IMR-90 (cell line): ENCODE measurements around the gene C3orf33. TPM values are rescaled to one million over a fixed set of nuclear protein-coding genes. Genes with fewer than 3 reads are reported as not detected.

Experiments used
- ATAC-seq: fragments of 200-7000 bp; cut with Tn5 transposase; 2 replicates; pipeline ENCODE4 v1.9.1; 2020; ENCODE audit warnings: low read depth, mild to moderate bottlenecking, moderate library complexity
- BruUV-seq: library from RNA; stranded (reverse); fragments of 400-500 nt; replicated peaks from 2 replicates; lab custom pipeline; 2021; lab: Mats Ljungman, UMichigan
- CTCF ChIA-PET: fragments of 300-600 bp; formaldehyde crosslinking; extraction: SDS; loops from one replicate; lab custom pipeline; 2021; ENCODE audit warnings: antibody characterized with exemption; lab: Yijun Ruan, JAX
- POLR2A ChIA-PET: fragments of 300-600 bp; sonication (Branson Sonifier 250); formaldehyde crosslinking; loops from one replicate; lab custom pipeline; 2022; ENCODE audit warnings: antibody characterized with exemption; ENCODE audit not compliant: unreplicated experiment; lab: Charles Lee
- DNase-seq: peaks from one replicate; pipeline ENCODE4 v3.0.0; 2013
- H2AFZ ChIP-seq: replicated peaks from 2 replicates; pipeline ENCODE3; 2013; ENCODE audit warnings: low read length, mild to moderate bottlenecking; ENCODE audit not compliant: poor library complexity
- H2AK5ac ChIP-seq: 2 replicates; pipeline ENCODE4 v1.6.1; 2013; ENCODE audit warnings: low read depth, low read length, inconsistent platforms
- H2AK9ac ChIP-seq: replicated peaks from 2 replicates; pipeline ENCODE3; 2013; ENCODE audit warnings: mild to moderate bottlenecking, low read depth, low read length, moderate library complexity; ENCODE audit not compliant: poor library complexity
- H2BK120ac ChIP-seq: 2 replicates; pipeline ENCODE4 v1.6.1; 2013; ENCODE audit warnings: low read depth, low read length, inconsistent platforms
- H2BK15ac ChIP-seq: 3 replicates; pipeline ENCODE4 v1.6.1; 2013; ENCODE audit warnings: low read depth, low read length, inconsistent platforms
- H2BK20ac ChIP-seq: 2 replicates; pipeline ENCODE4 v1.6.1; 2013; ENCODE audit warnings: low read depth, mild to moderate bottlenecking, inconsistent platforms, low read length, moderate library complexity
- H2BK5ac ChIP-seq: 2 replicates; pipeline ENCODE4 v1.6.1; 2013; ENCODE audit warnings: mild to moderate bottlenecking, low read depth, low read length, inconsistent platforms; ENCODE audit not compliant: poor library complexity, severe bottlenecking
- H3K14ac ChIP-seq: replicated peaks from 2 replicates; pipeline ENCODE4 v1.6.1; 2013; ENCODE audit warnings: low read depth, low read length, inconsistent platforms
- H3K18ac ChIP-seq: 2 replicates; pipeline ENCODE4 v1.6.1; 2013; ENCODE audit warnings: low read depth, low read length, control low read depth
- H3K23ac ChIP-seq: 2 replicates; pipeline ENCODE4 v1.6.1; 2013; ENCODE audit warnings: low read depth, low read length, inconsistent platforms
- H3K27ac ChIP-seq: 2 replicates; pipeline ENCODE4 v1.5.1; 2013; ENCODE audit warnings: mild to moderate bottlenecking, control low read depth, low read length; ENCODE audit not compliant: insufficient read depth
- H3K27me3 ChIP-seq: 2 replicates; pipeline ENCODE4 v1.6.1; 2013; ENCODE audit warnings: low read length; ENCODE audit not compliant: control insufficient read depth, insufficient read depth
- H3K36me3 ChIP-seq: 2 replicates; pipeline ENCODE4 v1.6.1; 2013; ENCODE audit warnings: low read length, mixed read lengths; ENCODE audit not compliant: control insufficient read depth, insufficient read depth
- H3K4ac ChIP-seq: 2 replicates; pipeline ENCODE4 v1.6.1; 2013; ENCODE audit warnings: low read depth, low read length, inconsistent platforms
- H3K4me1 ChIP-seq: 2 replicates; pipeline ENCODE4 v1.6.1; 2013; ENCODE audit warnings: low read length, mixed read lengths; ENCODE audit not compliant: control insufficient read depth, insufficient read depth
- H3K4me2 ChIP-seq: 2 replicates; pipeline ENCODE4 v1.6.1; 2013; ENCODE audit warnings: low read depth, mild to moderate bottlenecking, control low read depth, low read length, moderate library complexity
- H3K4me3 ChIP-seq: 2 replicates; pipeline ENCODE4 v1.5.1; 2013; ENCODE audit warnings: low read depth, mild to moderate bottlenecking, control low read depth, low read length, moderate library complexity; ENCODE audit not compliant: insufficient read depth
- H3K56ac ChIP-seq: 2 replicates; pipeline ENCODE4 v1.6.1; 2013; ENCODE audit warnings: low read length, inconsistent platforms; ENCODE audit not compliant: insufficient read depth; ENCODE audit errors: extremely low read depth
- H3K79me1 ChIP-seq, 2 experiments: 2 replicates each; pipeline ENCODE4 v1.6.1; 2013; ENCODE audit warnings: low read length in 2 of 2, inconsistent platforms in 1 of 2, low read depth in 1 of 2
- H3K9ac ChIP-seq: 2 replicates; pipeline ENCODE4 v1.6.1; 2013; ENCODE audit warnings: low read depth, low read length, control low read depth
- H3K9me1 ChIP-seq: 2 replicates; pipeline ENCODE4 v1.6.1; 2013; ENCODE audit warnings: low read length, inconsistent platforms; ENCODE audit not compliant: insufficient read depth
- H3K9me3 ChIP-seq: 2 replicates; pipeline ENCODE4 v1.6.1; 2013; ENCODE audit warnings: low read length; ENCODE audit not compliant: control insufficient read depth, insufficient read depth
- H4K20me1 ChIP-seq: 2 replicates; pipeline ENCODE4 v1.6.1; 2013; ENCODE audit warnings: low read length, inconsistent platforms; ENCODE audit not compliant: insufficient read depth
- H4K5ac ChIP-seq: 2 replicates; pipeline ENCODE4 v1.6.1; 2013; ENCODE audit warnings: mild to moderate bottlenecking, low read depth, low read length, control low read depth
- H4K8ac ChIP-seq, 2 experiments: 2 replicates each; pipeline ENCODE4 v1.6.1; 2013; ENCODE audit warnings: low read depth in 2 of 2, low read length in 2 of 2, control low read depth in 1 of 2, inconsistent platforms in 1 of 2
- H4K91ac ChIP-seq: 2 replicates; pipeline ENCODE4 v1.6.1; 2013; ENCODE audit warnings: low read depth, low read length, inconsistent platforms; ENCODE audit not compliant: insufficient read depth
- CEBPB ChIP-seq: IDR thresholded peaks from 2 replicates; pipeline ENCODE4 v1.6.1; 2012; ENCODE audit warnings: low read depth, low read length, improper control_type of control experiment
- WGBS, 2 experiments: methylation state at CpG; one replicate each; pipeline versions ENCODE4 v1.1.5 to v1.1.7; 2013; ENCODE audit warnings: missing lambda C conversion rate in 2 of 2; ENCODE audit not compliant: insufficient read length in 1 of 2; ENCODE audit errors: extremely low coverage in 2 of 2; 5-methylcytosine and 5-hydroxymethylcytosine counted together
- dilution Hi-C: fragments of 300-500 bp; cut with HindIII; formaldehyde crosslinking; loops from one replicate; pipeline ENCODE4 v1.14.3; 2018; ENCODE audit warnings: low sequenced_read_pairs; ENCODE audit not compliant: unreplicated experiment
- in situ Hi-C: fragments of 300-500 bp; cut with MboI; formaldehyde crosslinking; loops from 3 replicates; pipeline ENCODE4 v1.14.3; 2019; ENCODE audit warnings: low sequenced_read_pairs, inconsistent platforms, mixed read lengths
- intact Hi-C: fragments of 100-400 bp; cut with micrococcal nuclease; formaldehyde crosslinking; loops from 2 replicates; pipeline ENCODE4 v1.10.0; 2022
- polyA plus RNA-seq, 3 experiments: library from polyadenylated mRNA; depleted of rRNA; stranded (reverse); fragments of >200 nt; gene quantifications; 2 replicates each; pipeline ENCODE4 v1.2.3, GENCODE V29; 2012; ENCODE audit warnings: low replicate concordance in 1 of 3
- total RNA-seq: library from RNA; depleted of rRNA; stranded (reverse); fragments of >200 nt; gene quantifications from 2 replicates; pipeline ENCODE4 v1.2.3, GENCODE V29; 2012
- TF ChIP-seq, protein P1 (sequence below): conservative IDR thresholded peaks from 2 replicates; pipeline ENCODE4 v1.5.1; 2012; ENCODE audit warnings: mild to moderate bottlenecking, low read depth, low read length, improper control_type of control experiment

The C3orf33 gene
- total and polyA plus RNA-seq, 2 of the 4 experiments (the other 2 are of a cell fraction), result 0.72 to 1.2 TPM

DNA sequence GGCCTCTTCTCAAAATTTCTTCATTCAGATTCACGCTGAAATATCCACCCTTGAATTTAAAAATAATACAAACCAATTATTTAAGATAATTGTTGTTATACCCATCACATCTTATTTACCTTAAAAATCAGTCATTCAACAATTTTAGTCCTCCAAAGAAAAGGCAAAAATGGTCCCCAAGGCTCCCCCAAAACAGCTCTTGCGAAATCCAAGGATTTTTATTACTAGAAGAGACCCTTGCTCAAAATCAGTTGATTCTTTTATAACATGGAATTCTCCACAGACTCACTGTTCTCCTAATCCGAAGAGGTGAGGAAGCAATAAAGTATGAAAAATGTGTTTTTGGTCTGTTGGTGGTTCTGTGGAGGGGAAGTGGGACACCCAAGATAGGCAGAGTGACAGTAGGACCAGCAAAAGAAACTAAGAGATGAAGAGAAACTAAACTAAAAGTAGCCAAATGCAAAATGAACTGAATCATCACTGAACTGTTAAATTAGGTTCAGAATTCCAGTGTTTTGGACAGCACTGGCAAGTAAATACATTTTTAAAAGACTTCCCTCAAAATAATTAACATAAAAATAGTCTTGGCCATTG lies 42.1 kb downstream of the C3orf33 start:
- Histone ChIP-seq H4K20me1 (no peaks in the 10 kb centered on the region), H3K23ac (no peak overlapping the region), H3K27ac (no peak overlapping the region), H2AFZ (no peak overlapping the region), H3K9me1 (no peaks in the 10 kb centered on the region), H2AK9ac (no peak overlapping the region), H3K9me3 (no peaks in the 10 kb centered on the region), H2BK15ac (no peak overlapping the region), H3K4ac (no peak overlapping the region), H2BK20ac (no peak overlapping the region), H3K4me3 (no peak overlapping the region), H4K91ac (no peak overlapping the region), H2BK120ac (no peak overlapping the region), H4K8ac (no peak overlapping the region), H3K4me2 (no peak overlapping the region), H2BK5ac (no peak overlapping the region), H2AK5ac (no peak overlapping the region), H3K27me3 (no peaks in the 10 kb centered on the region), H4K5ac (no peak overlapping the region), H3K56ac (no peak overlapping the region), H3K36me3 (no peaks in the 10 kb centered on the region), H3K4me1 (no peaks in the 10 kb centered on the region), H3K79me1 (no peaks in the 10 kb centered on the region), H3K18ac (no peak overlapping the region), H3K9ac (no peak overlapping the region), H3K14ac (no peak overlapping the region)
- ATAC-seq, result no peak
- in situ Hi-C loops (no loop called here), intact Hi-C loops (no loop called here), dilution Hi-C loops (no loop called here)
- TF ChIP-seq, protein P1, sequence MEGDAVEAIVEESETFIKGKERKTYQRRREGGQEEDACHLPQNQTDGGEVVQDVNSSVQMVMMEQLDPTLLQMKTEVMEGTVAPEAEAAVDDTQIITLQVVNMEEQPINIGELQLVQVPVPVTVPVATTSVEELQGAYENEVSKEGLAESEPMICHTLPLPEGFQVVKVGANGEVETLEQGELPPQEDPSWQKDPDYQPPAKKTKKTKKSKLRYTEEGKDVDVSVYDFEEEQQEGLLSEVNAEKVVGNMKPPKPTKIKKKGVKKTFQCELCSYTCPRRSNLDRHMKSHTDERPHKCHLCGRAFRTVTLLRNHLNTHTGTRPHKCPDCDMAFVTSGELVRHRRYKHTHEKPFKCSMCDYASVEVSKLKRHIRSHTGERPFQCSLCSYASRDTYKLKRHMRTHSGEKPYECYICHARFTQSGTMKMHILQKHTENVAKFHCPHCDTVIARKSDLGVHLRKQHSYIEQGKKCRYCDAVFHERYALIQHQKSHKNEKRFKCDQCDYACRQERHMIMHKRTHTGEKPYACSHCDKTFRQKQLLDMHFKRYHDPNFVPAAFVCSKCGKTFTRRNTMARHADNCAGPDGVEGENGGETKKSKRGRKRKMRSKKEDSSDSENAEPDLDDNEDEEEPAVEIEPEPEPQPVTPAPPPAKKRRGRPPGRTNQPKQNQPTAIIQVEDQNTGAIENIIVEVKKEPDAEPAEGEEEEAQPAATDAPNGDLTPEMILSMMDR, result no peak
- TF ChIP-seq CEBPB, result peak; percentile 47; the same call in 1 of the 2 replicates
- DNase-seq, result no peak
- no TSS peak for BruUV-seq
- ChIA-PET CTCF (no interaction called here), POLR2A (no interaction called here)
- no CpG with 5 or more reads among the region's 3 CpGs for WGBS, 2 experiments
